22Rv1 (cell line): ENCODE results near the gene SMPD2.

Source experiments
- H3K27ac ChIP-seq: fragments of 450-650 bp; 2 replicates; pipeline ENCODE4 v1.5.1; 2017
- CTCF ChIP-seq: fragments of 450-650 bp; IDR thresholded peaks from 2 replicates; pipeline ENCODE4 v1.5.1; 2017; ENCODE audit warnings: mild to moderate bottlenecking
- ZFX ChIP-seq: fragments of 450-650 bp; IDR thresholded peaks from 2 replicates; pipeline ENCODE4 v1.6.1; 2017; ENCODE audit warnings: antibody characterized with exemption, borderline replicate concordance

Gene SMPD2

DNA sequence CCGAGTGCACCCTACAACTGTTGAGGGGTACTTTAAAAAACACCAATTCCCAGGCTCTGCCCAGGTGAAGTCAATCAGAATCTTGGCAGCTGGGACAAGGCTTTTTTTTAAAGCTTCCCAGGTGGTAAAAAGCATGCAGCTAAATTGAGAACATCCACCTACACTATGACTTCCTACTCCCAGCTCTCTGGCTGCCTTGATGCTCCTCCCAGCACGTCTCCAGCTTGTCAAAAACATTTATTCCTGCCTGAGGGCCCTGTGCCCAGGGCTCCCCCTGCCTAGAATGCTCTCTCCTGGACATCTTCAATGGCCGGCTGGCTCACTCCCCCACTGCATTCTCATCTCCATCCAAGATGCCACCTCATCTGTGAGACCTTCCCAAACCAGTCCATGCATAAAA is 32.6 kb downstream of the SMPD2 start:
- no peak overlapping the region for H3K27ac ChIP-seq

DNA sequence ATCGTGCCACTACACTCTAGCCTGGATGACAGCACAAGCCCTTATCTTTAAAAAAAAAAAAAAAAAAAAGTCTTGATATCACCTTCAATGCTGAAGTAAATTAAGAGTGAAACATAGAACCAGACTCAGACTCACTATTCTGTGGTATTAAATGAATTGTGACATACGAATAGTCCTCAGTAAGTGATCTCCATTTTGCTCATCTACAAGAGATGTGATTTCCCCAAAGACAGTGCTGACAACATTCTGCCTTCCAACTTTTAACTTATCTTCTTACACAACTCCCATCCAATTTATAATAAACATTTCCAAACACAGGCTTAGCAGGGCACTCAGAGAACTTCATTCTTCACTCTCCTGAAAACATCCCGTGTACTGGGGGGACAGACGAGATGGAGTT is 34.5 kb downstream of the SMPD2 start:
- TF ChIP-seq ZFX (no peak), CTCF (no peak)
- no peak overlapping the region for H3K27ac ChIP-seq

More for the DNA sequence above, 32.6 kb downstream of the SMPD2 start:
- TF ChIP-seq CTCF, result no peak
- no peak for TF ChIP-seq ZFX

- H3K27ac ChIP-seq, result no peak overlapping the region
- TF ChIP-seq ZFX, result no peak
- TF ChIP-seq CTCF, result no peak
Observed at GRCh38 chr6:109475625-109476024, 35.1 kb downstream of the SMPD2 start.

GRCh38 chr6:109477184-109477583 is 36.7 kb downstream of the SMPD2 start:
- H3K27ac ChIP-seq, result no peak overlapping the region
- TF ChIP-seq ZFX (no peak), CTCF (no peak)

GRCh38 chr6:109477725-109478124 is 37.2 kb downstream of the SMPD2 start:
- TF ChIP-seq ZFX (no peak), CTCF (no peak)
- no peak overlapping the region for H3K27ac ChIP-seq

DNA sequence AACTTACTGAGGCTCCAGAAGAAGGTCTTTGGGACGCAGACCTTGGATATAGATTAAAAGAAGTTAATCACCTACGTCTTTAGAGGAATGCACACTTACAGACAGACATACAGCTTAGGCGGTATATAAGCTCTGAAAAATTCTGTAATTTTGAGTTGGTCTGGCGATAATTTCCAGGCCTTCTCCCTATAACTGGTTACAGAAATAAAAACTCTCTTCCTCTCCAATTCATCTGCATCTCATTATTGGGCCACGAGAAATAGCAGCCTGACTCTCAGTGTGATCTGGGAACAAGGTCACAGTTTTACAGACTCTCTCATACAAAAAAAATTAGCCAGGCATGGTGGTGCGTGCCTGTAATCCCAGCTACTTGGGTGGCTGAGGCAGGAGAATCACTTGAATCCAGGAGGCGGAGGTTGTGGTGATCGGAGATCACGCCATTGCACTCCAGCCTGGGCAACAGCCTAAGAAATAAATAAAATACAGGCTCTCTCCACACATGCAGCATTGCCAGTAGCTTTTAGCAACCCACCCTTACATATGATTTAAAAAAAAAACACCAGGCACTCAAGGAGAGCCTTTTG is 37.8 kb downstream of the SMPD2 start:
- no peak for TF ChIP-seq ZFX
- no peak for TF ChIP-seq CTCF

GRCh38 chr6:109478841-109479624 is 38.5 kb downstream of the SMPD2 start:
- TF ChIP-seq CTCF, result no peak
- TF ChIP-seq ZFX, result no peak
- H3K27ac ChIP-seq, result no peak overlapping the region

More for the DNA sequence above, 37.8 kb downstream of the SMPD2 start:
- H3K27ac ChIP-seq, result no peak overlapping the region
